ENCODE measurements around the gene LRRC36. TPM values are rescaled to one million over a fixed set of nuclear protein-coding genes. Genes with fewer than 3 reads are reported as not detected.
"Not testable (repeated sequence)": the region's sequence is repeated elsewhere in the genome, so short reads cannot be mapped to it uniquely, and the experiment has no call there.

Gene LRRC36
- total RNA-seq, 1 donor from 2014 or later = not detected

DNA sequence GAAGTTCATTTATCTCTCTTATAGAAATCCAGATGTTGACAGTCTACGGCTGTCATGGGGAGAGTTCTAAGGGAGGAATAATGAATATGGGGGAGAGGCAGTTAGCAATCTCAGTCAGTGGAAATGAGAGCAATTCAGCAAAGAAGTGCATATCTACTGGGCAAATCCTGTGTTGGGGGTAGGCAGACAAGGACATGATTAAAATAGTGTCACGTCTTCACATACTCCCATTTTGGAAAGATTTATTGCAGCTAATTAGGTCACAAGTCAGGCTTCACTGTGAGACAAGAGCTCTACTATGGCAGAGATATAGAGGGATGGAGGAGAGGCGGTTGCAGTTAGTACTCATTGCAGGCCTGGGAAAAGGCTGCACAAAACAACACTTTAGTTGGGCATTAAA, 29.8 kb downstream of the LRRC36 start:
- H3K36me3 ChIP-seq (ENCODE audit: control insufficient read depth, insufficient read depth, low read length) = no peaks in the 10 kb centered on the region
- FAIRE-seq = no peak
- TF ChIP-seq, protein P1, sequence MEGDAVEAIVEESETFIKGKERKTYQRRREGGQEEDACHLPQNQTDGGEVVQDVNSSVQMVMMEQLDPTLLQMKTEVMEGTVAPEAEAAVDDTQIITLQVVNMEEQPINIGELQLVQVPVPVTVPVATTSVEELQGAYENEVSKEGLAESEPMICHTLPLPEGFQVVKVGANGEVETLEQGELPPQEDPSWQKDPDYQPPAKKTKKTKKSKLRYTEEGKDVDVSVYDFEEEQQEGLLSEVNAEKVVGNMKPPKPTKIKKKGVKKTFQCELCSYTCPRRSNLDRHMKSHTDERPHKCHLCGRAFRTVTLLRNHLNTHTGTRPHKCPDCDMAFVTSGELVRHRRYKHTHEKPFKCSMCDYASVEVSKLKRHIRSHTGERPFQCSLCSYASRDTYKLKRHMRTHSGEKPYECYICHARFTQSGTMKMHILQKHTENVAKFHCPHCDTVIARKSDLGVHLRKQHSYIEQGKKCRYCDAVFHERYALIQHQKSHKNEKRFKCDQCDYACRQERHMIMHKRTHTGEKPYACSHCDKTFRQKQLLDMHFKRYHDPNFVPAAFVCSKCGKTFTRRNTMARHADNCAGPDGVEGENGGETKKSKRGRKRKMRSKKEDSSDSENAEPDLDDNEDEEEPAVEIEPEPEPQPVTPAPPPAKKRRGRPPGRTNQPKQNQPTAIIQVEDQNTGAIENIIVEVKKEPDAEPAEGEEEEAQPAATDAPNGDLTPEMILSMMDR (IDR thresholded peaks at IDR 0.05; ENCODE audit: insufficient read depth, low read length, severe bottlenecking) = no peak
- peaks cover 2% of the 10 kb centered on the region for H3K27me3 ChIP-seq (ENCODE audit: control insufficient read depth, insufficient read depth, low read length)
- no peak for DNase-seq (ENCODE audit: low read depth)
- H3K4me3 ChIP-seq (ENCODE audit: low read depth, low read length) = no peak overlapping the region

DNA sequence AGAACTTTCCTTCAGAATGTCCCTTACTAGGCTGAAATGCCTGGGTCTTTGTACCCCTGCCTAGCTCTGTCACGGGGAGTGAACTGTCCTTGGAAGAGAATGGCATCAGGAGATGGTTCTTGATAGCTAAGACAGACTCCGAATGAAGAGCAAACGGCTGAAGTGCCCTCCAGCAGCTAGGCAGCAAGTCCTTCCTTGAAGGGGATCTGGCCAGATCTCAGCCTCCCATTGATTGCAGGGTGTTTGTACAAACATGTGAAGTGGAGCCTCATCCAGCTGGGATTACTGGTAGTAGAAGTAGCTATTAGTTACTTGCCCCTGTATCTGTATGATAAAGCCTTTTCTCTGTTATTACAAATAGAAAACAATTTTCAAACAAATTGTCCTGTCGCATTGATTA, 30.9 kb downstream of the LRRC36 start:
- peaks cover 2% of the 10 kb centered on the region for H3K27me3 ChIP-seq (ENCODE audit: control insufficient read depth, insufficient read depth, low read length)
- DNase-seq (ENCODE audit: low read depth) = no peak
- TF ChIP-seq, protein P1 (IDR thresholded peaks at IDR 0.05; ENCODE audit: insufficient read depth, low read length, severe bottlenecking) = no peak

GRCh38 chr16:67359540-67360269, 33.1 kb downstream of the LRRC36 start:
- not testable (repeated sequence) for H3K27me3 ChIP-seq (ENCODE audit: control insufficient read depth, insufficient read depth, low read length); H3K4me3 ChIP-seq (ENCODE audit: low read depth, low read length); FAIRE-seq; H3K36me3 ChIP-seq (ENCODE audit: control insufficient read depth, insufficient read depth, low read length); DNase-seq (ENCODE audit: low read depth)

More for the DNA sequence above, 30.9 kb downstream of the LRRC36 start:
- H3K36me3 ChIP-seq (ENCODE audit: control insufficient read depth, insufficient read depth, low read length) = no peaks in the 10 kb centered on the region
- FAIRE-seq = no peak
- no peak overlapping the region for H3K4me3 ChIP-seq (ENCODE audit: low read depth, low read length)

DNA sequence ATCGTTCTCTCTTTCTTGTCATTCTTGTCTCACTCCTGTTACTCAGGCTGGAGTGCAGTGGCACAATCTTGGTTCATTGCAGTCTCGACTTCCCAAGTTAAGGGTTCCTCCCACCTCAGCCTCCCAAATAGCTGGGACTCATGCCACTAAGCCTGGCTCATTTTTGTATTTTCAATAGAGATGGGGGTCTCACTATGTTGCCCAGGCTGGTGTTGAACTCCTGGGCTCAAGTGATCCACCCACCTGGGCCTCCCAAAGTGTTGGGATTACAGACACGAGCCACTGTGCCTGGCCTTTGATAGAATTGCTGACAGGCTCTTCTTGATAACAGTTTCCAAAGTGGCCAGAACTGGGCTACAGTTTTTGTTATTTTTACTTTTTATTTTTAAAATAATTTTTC, 34.4 kb downstream of the LRRC36 start:
- FAIRE-seq = no peak
- DNase-seq (ENCODE audit: low read depth) = no peak
- Histone ChIP-seq H3K27me3 (ENCODE audit: control insufficient read depth, insufficient read depth, low read length) (peaks cover 5% of the 10 kb centered on the region), H3K36me3 (ENCODE audit: control insufficient read depth, insufficient read depth, low read length) (no peaks in the 10 kb centered on the region), H3K4me3 (ENCODE audit: low read depth, low read length) (no peak overlapping the region)
- TF ChIP-seq, protein P1 (IDR thresholded peaks at IDR 0.05; ENCODE audit: insufficient read depth, low read length, severe bottlenecking) = no peak

GRCh38 chr16:67364600-67365235, 38.1 kb downstream of the LRRC36 start:
- no peak overlapping the region for H3K4me3 ChIP-seq (ENCODE audit: low read depth, low read length)
- TF ChIP-seq, protein P1 (IDR thresholded peaks at IDR 0.05; ENCODE audit: insufficient read depth, low read length, severe bottlenecking) = no peak
- DNase-seq (ENCODE audit: low read depth) (peak; percentile 3), FAIRE-seq (no peak)
- no peaks in the 10 kb centered on the region for H3K36me3 ChIP-seq (ENCODE audit: control insufficient read depth, insufficient read depth, low read length)
- peaks cover 5% of the 10 kb centered on the region for H3K27me3 ChIP-seq (ENCODE audit: control insufficient read depth, insufficient read depth, low read length)

DNA sequence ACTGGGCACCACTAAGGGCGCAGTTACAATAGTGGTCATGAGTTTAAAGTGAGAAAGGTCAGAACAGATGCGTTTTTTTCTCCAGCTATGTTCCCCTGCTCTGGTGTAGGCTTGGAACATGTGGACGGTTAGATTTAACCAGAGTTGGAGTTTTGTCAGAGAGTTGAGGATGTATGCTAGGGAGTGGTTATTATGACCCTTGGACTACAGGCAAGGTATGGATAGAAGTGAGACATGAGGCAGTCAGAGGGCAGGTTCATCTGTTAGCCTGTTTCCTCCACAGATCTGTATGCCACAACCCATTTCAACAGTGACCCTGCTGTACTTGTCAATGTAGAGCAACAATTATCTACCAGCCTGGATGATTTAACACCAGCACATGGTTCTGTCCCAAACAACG, 44.0 kb downstream of the LRRC36 start:
- TF ChIP-seq, protein P1 (IDR thresholded peaks at IDR 0.05; ENCODE audit: insufficient read depth, low read length, severe bottlenecking) = no peak
- no peak overlapping the region for H3K4me3 ChIP-seq (ENCODE audit: low read depth, low read length)
- H3K27me3 ChIP-seq (ENCODE audit: control insufficient read depth, insufficient read depth, low read length) = no peaks in the 10 kb centered on the region
- no peak for FAIRE-seq
- no peak for DNase-seq (ENCODE audit: low read depth)
- H3K36me3 ChIP-seq (ENCODE audit: control insufficient read depth, insufficient read depth, low read length) = no peaks in the 10 kb centered on the region
